Mesendoderm (in vitro differentiated cells): ENCODE data around the gene PPP1R14B.

Experiments used
- DNase-seq: peaks from one replicate; pipeline ENCODE4 v3.0.0; 2013
- H2AK5ac ChIP-seq: 2 replicates; pipeline ENCODE4 v1.6.1; 2013; ENCODE audit warnings: low read length, inconsistent platforms
- H2BK120ac ChIP-seq: 2 replicates; pipeline ENCODE4 v1.6.1; 2013; ENCODE audit warnings: low read depth, mild to moderate bottlenecking, low read length, moderate library complexity, mixed read lengths
- H2BK15ac ChIP-seq: replicated peaks from 2 replicates; pipeline ENCODE4 v1.6.1; 2013; ENCODE audit warnings: low read depth, mild to moderate bottlenecking, moderate library complexity
- H2BK5ac ChIP-seq: 2 replicates; pipeline ENCODE4 v1.6.1; 2013; ENCODE audit warnings: low read length, inconsistent platforms
- H3K18ac ChIP-seq: 2 replicates; pipeline ENCODE4 v1.6.1; 2013; ENCODE audit warnings: mild to moderate bottlenecking, low read length, mixed read lengths
- H3K23ac ChIP-seq: one replicate; pipeline ENCODE4 v1.6.1; 2013; ENCODE audit warnings: low read length
- H3K27ac ChIP-seq: 2 replicates; pipeline ENCODE4 v1.5.1; 2013; ENCODE audit warnings: low read depth, mild to moderate bottlenecking, inconsistent platforms, low read length, moderate library complexity
- H3K27me3 ChIP-seq: 2 replicates; pipeline ENCODE4 v1.6.1; 2013; ENCODE audit warnings: low read length, control low read depth, mild to moderate bottlenecking, inconsistent platforms; ENCODE audit not compliant: insufficient read depth, poor library complexity
- H3K36me3 ChIP-seq: 2 replicates; pipeline ENCODE4 v1.6.1; 2013; ENCODE audit warnings: low read length, inconsistent platforms; ENCODE audit not compliant: control insufficient read depth, insufficient read depth
- H3K4ac ChIP-seq: one replicate; pipeline ENCODE4 v1.6.1; 2013; ENCODE audit warnings: low read depth, mild to moderate bottlenecking, low read length, moderate library complexity
- H3K4me1 ChIP-seq: 2 replicates; pipeline ENCODE4 v1.6.1; 2013; ENCODE audit warnings: low read depth, low read length, inconsistent platforms; ENCODE audit not compliant: control insufficient read depth
- H3K4me2 ChIP-seq: 2 replicates; pipeline ENCODE4 v1.6.1; 2013; ENCODE audit warnings: low read length
- H3K4me3 ChIP-seq: 2 replicates; pipeline ENCODE4 v1.5.1; 2013; ENCODE audit warnings: mild to moderate bottlenecking, low read length
- H3K56ac ChIP-seq: one replicate; pipeline ENCODE4 v1.6.1; 2013; ENCODE audit warnings: low read length
- H3K79me1 ChIP-seq: 2 replicates; pipeline ENCODE4 v1.6.1; 2013; ENCODE audit warnings: low read length, inconsistent platforms
- H3K79me2 ChIP-seq: 2 replicates; pipeline ENCODE4 v1.6.1; 2013; ENCODE audit warnings: mild to moderate bottlenecking, low read length; ENCODE audit not compliant: control insufficient read depth, insufficient read depth
- H3K9ac ChIP-seq: 2 replicates; pipeline ENCODE4 v1.6.1; 2013; ENCODE audit warnings: low read length, inconsistent platforms
- H4K5ac ChIP-seq: one replicate; pipeline ENCODE4 v1.6.1; 2013; ENCODE audit warnings: low read length
- H4K8ac ChIP-seq: one replicate; pipeline ENCODE4 v1.6.1; 2013; ENCODE audit warnings: low read depth, mild to moderate bottlenecking, control low read depth, low read length, moderate library complexity
- WGBS: extraction: QIAGEN DNeasy Blood & Tissue Kit; methylation state at CpG from one replicate; pipeline ENCODE4 v1.1.7; 2013; ENCODE audit warnings: low lambda C conversion rate, missing lambda C conversion rate; ENCODE audit not compliant: insufficient coverage; ENCODE audit errors: extremely low coverage; 5-methylcytosine and 5-hydroxymethylcytosine counted together

PPP1R14B gene

GRCh38 chr11:64258356-64258755, 11.6 kb upstream of the PPP1R14B start:
- H3K4me2 ChIP-seq, result no peak overlapping the region
- H3K79me2 ChIP-seq, result peaks cover under 1% of the 10 kb centered on the region
- H3K9ac ChIP-seq, result no peak overlapping the region
- no peak overlapping the region for H3K18ac ChIP-seq
- no CpG with 5 or more reads among the region's 24 CpGs for WGBS
- H4K8ac ChIP-seq, result no peak overlapping the region
- H2BK5ac ChIP-seq, result no peak overlapping the region
- H3K4me1 ChIP-seq, result no peaks in the 10 kb centered on the region
- no peak overlapping the region for H2BK120ac ChIP-seq
- no peak for DNase-seq
- no peaks in the 10 kb centered on the region for H3K27me3 ChIP-seq
- H3K4ac ChIP-seq, result no peak overlapping the region
- H3K56ac ChIP-seq, result no peak overlapping the region
- no peak overlapping the region for H2BK15ac ChIP-seq
- no peak overlapping the region for H3K27ac ChIP-seq
- no peak overlapping the region for H4K5ac ChIP-seq
- H3K79me1 ChIP-seq, result peaks cover 5% of the 10 kb centered on the region
- peaks cover 14% of the 10 kb centered on the region for H3K36me3 ChIP-seq
- no peak overlapping the region for H2AK5ac ChIP-seq
- no peak overlapping the region for H3K23ac ChIP-seq
- H3K4me3 ChIP-seq, result no peak overlapping the region

DNA sequence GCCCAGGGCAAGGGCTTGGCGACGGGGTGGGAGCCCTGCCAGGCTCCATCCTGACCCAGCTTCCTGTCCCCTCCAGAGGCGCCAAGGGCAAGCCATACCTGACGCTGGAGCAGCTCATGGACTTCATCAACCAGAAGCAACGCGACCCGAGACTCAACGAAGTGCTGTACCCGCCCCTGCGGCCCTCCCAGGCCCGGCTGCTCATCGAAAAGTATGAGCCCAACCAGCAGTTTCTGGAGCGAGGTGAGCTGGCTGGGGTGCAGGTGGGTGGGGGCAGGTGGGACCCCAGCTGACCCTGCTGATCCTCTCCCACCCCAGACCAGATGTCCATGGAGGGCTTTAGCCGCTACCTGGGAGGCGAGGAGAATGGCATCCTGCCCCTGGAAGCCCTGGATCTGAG, 9.6 kb upstream of the PPP1R14B start:
- Histone ChIP-seq H2BK120ac (no peak overlapping the region), H3K4ac (no peak overlapping the region), H3K4me3 (no peak overlapping the region), H3K27ac (no peak overlapping the region), H3K9ac (no peak overlapping the region), H2AK5ac (no peak overlapping the region), H3K4me2 (no peak overlapping the region), H3K27me3 (no peaks in the 10 kb centered on the region), H3K18ac (no peak overlapping the region), H3K4me1 (no peaks in the 10 kb centered on the region), H2BK15ac (no peak overlapping the region), H3K79me1 (peaks cover 13% of the 10 kb centered on the region), H4K5ac (no peak overlapping the region), H2BK5ac (no peak overlapping the region), H3K23ac (no peak overlapping the region), H3K36me3 (peaks cover 11% of the 10 kb centered on the region), H3K79me2 (peaks cover 12% of the 10 kb centered on the region), H4K8ac (no peak overlapping the region), H3K56ac (no peak overlapping the region)
- DNase-seq, result no peak
- WGBS, result no CpG with 5 or more reads among the region's 15 CpGs

DNA sequence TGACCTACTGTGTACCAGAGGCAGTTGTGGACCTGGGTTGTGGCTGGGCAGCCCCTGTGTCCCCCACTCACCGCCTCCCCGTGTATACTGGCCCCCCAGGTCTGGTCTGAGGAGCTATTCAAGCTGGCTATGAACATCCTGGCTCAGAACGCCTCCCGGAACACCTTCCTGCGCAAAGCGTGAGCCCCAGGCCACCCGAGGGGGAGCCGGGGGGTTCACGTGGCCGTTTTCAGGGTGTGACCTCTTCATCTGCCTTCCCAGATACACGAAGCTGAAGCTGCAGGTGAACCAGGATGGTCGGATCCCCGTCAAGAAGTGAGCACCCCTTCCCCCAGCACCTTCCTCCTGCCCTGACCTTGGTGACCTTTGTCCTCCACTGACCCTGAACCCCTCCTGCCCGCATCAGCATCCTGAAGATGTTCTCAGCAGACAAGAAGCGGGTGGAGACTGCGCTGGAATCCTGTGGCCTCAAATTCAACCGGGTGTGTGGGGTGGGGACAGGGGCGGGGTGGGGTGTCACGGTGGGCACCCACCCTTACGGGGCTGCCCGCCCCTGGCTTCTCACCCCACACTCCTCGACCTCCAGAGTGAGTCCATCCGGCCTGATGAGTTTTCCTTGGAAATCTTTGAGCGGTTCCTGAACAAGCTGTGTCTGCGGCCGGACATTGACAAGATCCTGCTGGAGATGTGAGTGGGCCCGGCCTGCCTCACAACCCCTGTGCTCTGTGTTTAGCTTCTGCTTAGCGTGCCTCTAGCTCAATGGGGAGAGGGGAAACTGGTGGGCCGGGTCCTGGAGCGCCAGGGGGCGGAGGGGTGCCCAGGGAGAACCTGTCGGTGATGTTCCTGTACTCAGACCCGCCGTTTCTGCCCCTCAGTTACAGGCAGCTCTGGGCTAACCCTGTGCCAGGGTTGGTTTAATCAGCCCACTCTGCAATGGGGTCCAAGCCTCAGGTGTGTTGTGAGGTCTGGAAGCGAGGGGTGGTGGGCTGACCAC, 8.7 kb upstream of the PPP1R14B start:
- Histone ChIP-seq H3K23ac (no peak overlapping the region), H3K79me1 (peaks cover 13% of the 10 kb centered on the region), H4K5ac (no peak overlapping the region), H2BK120ac (no peak overlapping the region), H4K8ac (no peak overlapping the region), H3K18ac (no peak overlapping the region), H3K9ac (no peak overlapping the region), H3K36me3 (peaks cover 8% of the 10 kb centered on the region), H3K56ac (no peak overlapping the region), H3K4me2 (no peak overlapping the region), H3K27ac (no peak overlapping the region), H2BK5ac (no peak overlapping the region), H2BK15ac (no peak overlapping the region), H3K4ac (no peak overlapping the region), H2AK5ac (no peak overlapping the region), H3K4me3 (no peak overlapping the region), H3K4me1 (no peaks in the 10 kb centered on the region), H3K27me3 (no peaks in the 10 kb centered on the region), H3K79me2 (peaks cover 12% of the 10 kb centered on the region)
- no peak for DNase-seq
- no CpG with 5 or more reads among the region's 35 CpGs for WGBS

GRCh38 chr11:64254326-64254725, 7.6 kb upstream of the PPP1R14B start:
- Histone ChIP-seq H3K4me3 (no peak overlapping the region), H4K8ac (no peak overlapping the region), H3K4ac (no peak overlapping the region), H3K18ac (no peak overlapping the region), H3K36me3 (peaks cover 8% of the 10 kb centered on the region), H3K23ac (no peak overlapping the region), H2BK15ac (no peak overlapping the region), H4K5ac (no peak overlapping the region), H3K79me2 (peaks cover 12% of the 10 kb centered on the region), H2AK5ac (no peak overlapping the region), H2BK120ac (no peak overlapping the region), H3K79me1 (peaks cover 13% of the 10 kb centered on the region), H3K9ac (no peak overlapping the region), H3K27ac (no peak overlapping the region), H3K27me3 (no peaks in the 10 kb centered on the region), H2BK5ac (no peak overlapping the region), H3K56ac (no peak overlapping the region), H3K4me1 (peaks cover 3% of the 10 kb centered on the region), H3K4me2 (no peak overlapping the region)
- no CpG with 5 or more reads among the region's 7 CpGs for WGBS
- no peak for DNase-seq

DNA sequence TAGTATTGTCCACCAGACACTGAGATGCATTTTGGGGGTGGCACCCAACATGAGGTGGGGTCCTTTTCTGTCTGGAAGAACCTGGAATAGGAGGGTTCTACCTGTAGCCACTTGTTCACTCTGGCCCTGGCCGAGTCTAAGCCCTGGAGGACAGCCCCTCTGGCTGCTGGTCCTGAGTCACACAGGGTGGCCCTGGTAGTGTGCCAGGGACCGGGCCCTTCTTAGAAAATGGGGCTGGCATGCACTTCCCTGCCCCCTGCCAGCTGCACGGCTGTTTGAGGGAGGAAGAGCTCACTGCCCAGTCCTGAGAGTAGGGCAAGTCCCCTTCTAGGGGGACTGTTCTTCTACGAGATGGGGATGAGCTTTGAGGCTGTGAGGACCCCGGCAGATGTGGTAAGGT, 6.7 kb upstream of the PPP1R14B start:
- no peak overlapping the region for H2AK5ac ChIP-seq
- no peaks in the 10 kb centered on the region for H3K27me3 ChIP-seq
- no peak overlapping the region for H3K27ac ChIP-seq
- no peak overlapping the region for H3K18ac ChIP-seq
- H3K79me2 ChIP-seq, result peaks cover 12% of the 10 kb centered on the region
- no peak overlapping the region for H3K9ac ChIP-seq
- H2BK120ac ChIP-seq, result no peak overlapping the region
- peaks cover 5% of the 10 kb centered on the region for H3K4me1 ChIP-seq
- no peak overlapping the region for H2BK15ac ChIP-seq
- no peak overlapping the region for H3K4ac ChIP-seq
- H4K5ac ChIP-seq, result no peak overlapping the region
- H3K23ac ChIP-seq, result no peak overlapping the region
- DNase-seq, result no peak
- H4K8ac ChIP-seq, result no peak overlapping the region
- WGBS, result no CpG with 5 or more reads among the region's 5 CpGs
- H3K36me3 ChIP-seq, result peaks cover 7% of the 10 kb centered on the region
- no peak overlapping the region for H3K56ac ChIP-seq
- no peak overlapping the region for H2BK5ac ChIP-seq
- peaks cover 13% of the 10 kb centered on the region for H3K79me1 ChIP-seq
- no peak overlapping the region for H3K4me3 ChIP-seq
- H3K4me2 ChIP-seq, result no peak overlapping the region
